HepG2 (cell line): Measurements from ENCODE around the gene RAN.

Experiments
- CHD2 ChIP-seq: IDR thresholded peaks from 2 replicates; pipeline ENCODE4 v1.6.1; 2011; ENCODE audit warnings: low read depth, low read length, improper control_type of control experiment
- EP300 ChIP-seq, 3 experiments: sonication (generic) in 1 of 3; formaldehyde crosslinking in 1 of 3; IDR thresholded peaks; 2 replicates each; pipeline versions ENCODE4 v1.5.1 to v1.6.1; 2011 to 2020; ENCODE audit warnings: low read depth in 2 of 3, low read length in 2 of 3, borderline replicate concordance in 1 of 3, improper control_type of control experiment in 1 of 3, mild to moderate bottlenecking in 1 of 3, missing genetic modification reagents in 1 of 3, moderate library complexity in 1 of 3
- TF ChIP-seq, protein P1 (sequence below): sonication (generic); formaldehyde crosslinking; IDR thresholded peaks from 2 replicates; pipeline ENCODE4 v1.5.0; 2020; ENCODE audit warnings: mild to moderate bottlenecking, missing genetic modification reagents, moderate library complexity

DNA sequence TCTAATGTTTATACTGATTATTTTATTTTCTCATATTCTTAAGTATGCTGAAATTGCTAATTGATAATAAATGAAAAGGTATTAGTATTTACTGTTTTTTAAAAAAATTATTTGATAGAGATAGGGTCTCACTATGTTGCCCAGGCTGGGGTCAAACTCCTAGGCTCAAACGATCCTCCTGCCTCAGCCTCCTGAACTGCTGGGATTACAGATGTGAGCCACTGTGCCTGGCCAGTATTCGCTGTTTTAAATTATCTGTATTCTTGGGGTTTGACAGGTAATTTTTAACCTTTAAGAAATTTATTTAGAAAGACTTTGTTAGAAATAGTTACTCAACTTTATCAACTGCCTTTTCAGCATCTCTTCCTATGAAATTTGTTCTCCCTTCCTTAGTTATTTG lies 32.2 kb downstream of the RAN start:
- TF ChIP-seq, protein P1, sequence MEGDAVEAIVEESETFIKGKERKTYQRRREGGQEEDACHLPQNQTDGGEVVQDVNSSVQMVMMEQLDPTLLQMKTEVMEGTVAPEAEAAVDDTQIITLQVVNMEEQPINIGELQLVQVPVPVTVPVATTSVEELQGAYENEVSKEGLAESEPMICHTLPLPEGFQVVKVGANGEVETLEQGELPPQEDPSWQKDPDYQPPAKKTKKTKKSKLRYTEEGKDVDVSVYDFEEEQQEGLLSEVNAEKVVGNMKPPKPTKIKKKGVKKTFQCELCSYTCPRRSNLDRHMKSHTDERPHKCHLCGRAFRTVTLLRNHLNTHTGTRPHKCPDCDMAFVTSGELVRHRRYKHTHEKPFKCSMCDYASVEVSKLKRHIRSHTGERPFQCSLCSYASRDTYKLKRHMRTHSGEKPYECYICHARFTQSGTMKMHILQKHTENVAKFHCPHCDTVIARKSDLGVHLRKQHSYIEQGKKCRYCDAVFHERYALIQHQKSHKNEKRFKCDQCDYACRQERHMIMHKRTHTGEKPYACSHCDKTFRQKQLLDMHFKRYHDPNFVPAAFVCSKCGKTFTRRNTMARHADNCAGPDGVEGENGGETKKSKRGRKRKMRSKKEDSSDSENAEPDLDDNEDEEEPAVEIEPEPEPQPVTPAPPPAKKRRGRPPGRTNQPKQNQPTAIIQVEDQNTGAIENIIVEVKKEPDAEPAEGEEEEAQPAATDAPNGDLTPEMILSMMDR = no peak
- TF ChIP-seq CHD2 = no peak
- TF ChIP-seq EP300 (IDR thresholded peaks at IDR 0.05; ENCODE audit: low read depth in 2 of 2, low read length in 2 of 2) = no peak
- no peak for TF ChIP-seq EP300 (CRISPR knock-in tag; IDR thresholded peaks at IDR 0.05; ENCODE audit: borderline replicate concordance)
